BJ (cell line): ENCODE measurements around the gene TMEM192. TPM values are rescaled to one million over a fixed set of nuclear protein-coding genes. Genes with fewer than 3 reads are reported as not detected.

Source experiments
- CTCF ChIA-PET: fragments of 350-600 bp; formaldehyde crosslinking; extraction: SDS; loops from one replicate; lab custom pipeline; 2021; ENCODE audit warnings: antibody characterized with exemption, inconsistent platforms; lab: Yijun Ruan, JAX
- POLR2A ChIA-PET: fragments of 300-600 bp; sonication (Branson Sonifier 250); formaldehyde crosslinking; extraction: SDS; loops from one replicate; lab custom pipeline; 2021; ENCODE audit warnings: antibody characterized with exemption; lab: Charles Lee
- DNase-seq: peaks from one replicate; pipeline ENCODE4 v3.0.0-alpha.2; 2011; ENCODE audit warnings: low read depth
- H3K27me3 ChIP-seq: 2 replicates; pipeline ENCODE4 v1.6.0; 2011; ENCODE audit warnings: low read length; ENCODE audit not compliant: control insufficient read depth, insufficient read depth
- H3K36me3 ChIP-seq: 2 replicates; pipeline ENCODE4 v1.5.1; 2011; ENCODE audit warnings: low read length; ENCODE audit not compliant: control insufficient read depth, insufficient read depth
- H3K4me3 ChIP-seq: 2 replicates; pipeline ENCODE4 v1.5.1; 2011; ENCODE audit warnings: low read depth, mild to moderate bottlenecking, control low read depth, low read length
- CTCF ChIP-seq: IDR thresholded peaks from 2 replicates; pipeline ENCODE4 v1.5.1; 2011; ENCODE audit warnings: low read depth, mild to moderate bottlenecking, control low read depth, inconsistent platforms, low read length, moderate library complexity; ENCODE audit not compliant: insufficient read depth
- polyA plus RNA-seq: library from polyadenylated mRNA; depleted of rRNA; stranded (reverse); fragments of >200 nt; gene quantifications from 2 replicates; pipeline ENCODE4 v1.2.3, GENCODE V29; 2011

TMEM192 gene
- polyA plus RNA-seq, 1 experiment: 11.1 TPM

- ChIA-PET POLR2A (no interaction called here), CTCF (no interaction called here)
- DNase-seq: no peak
- no peaks in the 10 kb centered on the region for H3K27me3 ChIP-seq
- H3K4me3 ChIP-seq: no peak overlapping the region
- TF ChIP-seq CTCF: no peak
- no peaks in the 10 kb centered on the region for H3K36me3 ChIP-seq
Observed at GRCh38 chr4:165118256-165118909, 5.7 kb upstream of the TMEM192 start.

GRCh38 chr4:165115301-165115700 lies 2.6 kb upstream of the TMEM192 start:
- DNase-seq: no peak
- Histone ChIP-seq H3K4me3 (no peak overlapping the region), H3K36me3 (no peaks in the 10 kb centered on the region), H3K27me3 (no peaks in the 10 kb centered on the region)
- CTCF ChIA-PET: interaction anchor here (3.6 kb wide), 1 partner anchor 16 kb away, joined by 17 read pairs; no protein-coding TSS in a partner anchor
- POLR2A ChIA-PET: no interaction called here
- TF ChIP-seq CTCF: no peak

GRCh38 chr4:165111906-165112367 lies 723 bp downstream of the TMEM192 start:
- Histone ChIP-seq H3K27me3 (no peaks in the 10 kb centered on the region), H3K4me3 (peak overlapping the region; percentile 98), H3K36me3 (no peaks in the 10 kb centered on the region)
- CTCF ChIA-PET: interaction anchor here (2.7 to 3.6 kb wide), 3 partner anchors 10 to 20 kb away, joined by 7 to 17 read pairs (median 17); no protein-coding TSS in a partner anchor
- no peak for TF ChIP-seq CTCF
- POLR2A ChIA-PET: no interaction called here
- DNase-seq: no peak

- DNase-seq: no peak
- no peak for TF ChIP-seq CTCF
- peaks cover 2% of the 10 kb centered on the region; the same call in 1 of the 2 replicates for H3K36me3 ChIP-seq
- no peaks in the 10 kb centered on the region for H3K27me3 ChIP-seq
- POLR2A ChIA-PET: no interaction called here
- CTCF ChIA-PET: interaction anchor here (1.4 kb wide), 1 partner anchor 10 kb away, joined by 3 read pairs; no protein-coding TSS in a partner anchor
- no peak overlapping the region for H3K4me3 ChIP-seq
Observed at GRCh38 chr4:165106518-165106917, 6.1 kb downstream of the TMEM192 start.

GRCh38 chr4:165101641-165102040 lies 11.0 kb downstream of the TMEM192 start:
- no peaks in the 10 kb centered on the region for H3K27me3 ChIP-seq
- POLR2A ChIA-PET: no interaction called here
- CTCF ChIA-PET: interaction anchor here (0.7 to 1.2 kb wide), 2 partner anchors 14 to 333 kb away, joined by 3 read pairs; no protein-coding TSS in a partner anchor
- H3K4me3 ChIP-seq: no peak overlapping the region
- H3K36me3 ChIP-seq: peaks cover 2% of the 10 kb centered on the region; the same call in 1 of the 2 replicates
- TF ChIP-seq CTCF: no peak
- DNase-seq: no peak
